Neural cell (in vitro differentiated cells): ENCODE results near the gene CBX8. TPM values are rescaled to one million over a fixed set of nuclear protein-coding genes. Genes with fewer than 3 reads are reported as not detected.

ENCODE experiments used
- H2AFZ ChIP-seq: fragments of 200-600, 300-800 bp; sonication (generic), shearing (Covaris generic); 2 replicates; pipeline ENCODE4 v1.6.0; 2014; ENCODE audit warnings: low read depth, mild to moderate bottlenecking, antibody characterized with exemption, low read length, moderate library complexity
- H3F3A ChIP-seq: fragments of 200-600 bp; shearing (Covaris generic); 2 replicates; pipeline ENCODE4 v1.6.1; 2016; ENCODE audit warnings: mild to moderate bottlenecking, moderate library complexity, mixed read lengths, antibody characterized with exemption, low read length; ENCODE audit not compliant: insufficient read depth, poor library complexity, severe bottlenecking
- H3K27ac ChIP-seq: fragments of 200-600, 300-800 bp; sonication (generic), shearing (Covaris generic); 2 replicates; pipeline ENCODE4 v1.5.1; 2014; ENCODE audit warnings: mild to moderate bottlenecking, low read length, moderate library complexity
- H3K27me3 ChIP-seq: fragments of 300-800, 200-600 bp; sonication (generic), shearing (Covaris generic); 2 replicates; pipeline ENCODE4 v1.6.0; 2014; ENCODE audit warnings: mild to moderate bottlenecking, low read depth, low read length, moderate library complexity; ENCODE audit not compliant: insufficient read depth
- H3K36me3 ChIP-seq: fragments of 300-800, 200-600 bp; sonication (generic), shearing (Covaris generic); 2 replicates; pipeline ENCODE4 v1.5.1; 2014; ENCODE audit warnings: mild to moderate bottlenecking, antibody characterized with exemption, low read length, moderate library complexity; ENCODE audit not compliant: insufficient read depth
- H3K4me2 ChIP-seq: fragments of 300-800, 200-600 bp; sonication (generic), shearing (Covaris generic); 2 replicates; pipeline ENCODE4 v1.6.0; 2014; ENCODE audit warnings: mild to moderate bottlenecking, low read length
- H3K4me3 ChIP-seq: fragments of 300-800, 200-600 bp; sonication (generic), shearing (Covaris generic); 2 replicates; pipeline ENCODE4 v1.5.1; 2014; ENCODE audit warnings: mild to moderate bottlenecking, low read length, moderate library complexity
- H3K79me2 ChIP-seq: fragments of 200-600 bp; shearing (Covaris generic); replicated peaks from 2 replicates; pipeline ENCODE4 v1.6.0; 2014; ENCODE audit warnings: mild to moderate bottlenecking, low read length, moderate library complexity; ENCODE audit not compliant: insufficient read depth
- H3K9ac ChIP-seq: fragments of 300-800, 200-600 bp; sonication (generic), shearing (Covaris generic); 2 replicates; pipeline ENCODE4 v1.6.1; 2016; ENCODE audit warnings: mild to moderate bottlenecking, low read length, mixed read lengths
- H3K9me2 ChIP-seq: fragments of 200-600 bp; shearing (Covaris generic); 2 replicates; pipeline ENCODE4 v1.6.1; 2016; ENCODE audit warnings: mild to moderate bottlenecking, low read length, mixed read lengths; ENCODE audit not compliant: insufficient read depth
- H3K9me3 ChIP-seq: fragments of 200-600, 300-800 bp; sonication (generic), shearing (Covaris generic); 2 replicates; pipeline ENCODE4 v1.6.1; 2016; ENCODE audit warnings: mild to moderate bottlenecking, mixed run types, low read length, moderate library complexity, mixed read lengths
- H4K20me1 ChIP-seq: fragments of 200-600 bp; shearing (Covaris generic); 2 replicates; pipeline ENCODE4 v1.6.1; 2016; ENCODE audit warnings: mild to moderate bottlenecking, mixed run types; ENCODE audit not compliant: insufficient read depth
- EP300 ChIP-seq: fragments of 450-650 bp; conservative IDR thresholded peaks from 2 replicates; pipeline ENCODE4 v1.6.1; 2014; ENCODE audit warnings: antibody characterized with exemption, mild to moderate bottlenecking, moderate library complexity; ENCODE audit not compliant: poor library complexity, severe bottlenecking
- EZH2 ChIP-seq: fragments of 200-600, 300-800 bp; shearing (Covaris generic), sonication (generic); IDR thresholded peaks from 2 replicates; pipeline ENCODE4 v1.6.1; 2014; ENCODE audit warnings: antibody characterized with exemption, low read length, borderline replicate concordance, mild to moderate bottlenecking; ENCODE audit not compliant: insufficient read depth, poor library complexity, severe bottlenecking
- MXI1 ChIP-seq: fragments of 450-650 bp; conservative IDR thresholded peaks from 2 replicates; pipeline ENCODE4 v1.6.1; 2014; ENCODE audit warnings: antibody characterized with exemption, mild to moderate bottlenecking; ENCODE audit not compliant: poor library complexity, severe bottlenecking
- POLR2AphosphoS5 ChIP-seq: IDR thresholded peaks from 2 replicates; pipeline ENCODE4 v1.6.1; 2012
- RAD21 ChIP-seq: fragments of 450-650 bp; conservative IDR thresholded peaks from 2 replicates; pipeline ENCODE4 v1.6.1; 2014; ENCODE audit warnings: antibody characterized with exemption, mild to moderate bottlenecking, moderate library complexity
- SMC3 ChIP-seq: fragments of 450-650 bp; conservative IDR thresholded peaks from 2 replicates; pipeline ENCODE4 v1.6.1; 2014; ENCODE audit warnings: antibody characterized with exemption, mild to moderate bottlenecking, moderate library complexity; ENCODE audit not compliant: poor library complexity
- TAF1 ChIP-seq: IDR thresholded peaks from 2 replicates; pipeline ENCODE4 v1.6.1; 2012; ENCODE audit warnings: low read depth
- polyA plus RNA-seq: library from polyadenylated mRNA; depleted of rRNA; stranded (reverse); fragments of >200 nt; gene quantifications from 2 replicates; pipeline ENCODE4 v1.2.3, GENCODE V29; 2014
- TF ChIP-seq, protein P1 (sequence below): IDR thresholded peaks from 2 replicates; pipeline ENCODE4 v1.6.1; 2012; ENCODE audit warnings: borderline replicate concordance
- TF ChIP-seq, protein P2 (sequence below): fragments of 450-650 bp; IDR thresholded peaks from 2 replicates; pipeline ENCODE4 v1.5.1; 2014; ENCODE audit warnings: antibody characterized with exemption, mild to moderate bottlenecking, moderate library complexity; ENCODE audit not compliant: poor library complexity, severe bottlenecking

Gene CBX8
- polyA plus RNA-seq, 1 donor from 2014 or later = 15.4 TPM

DNA sequence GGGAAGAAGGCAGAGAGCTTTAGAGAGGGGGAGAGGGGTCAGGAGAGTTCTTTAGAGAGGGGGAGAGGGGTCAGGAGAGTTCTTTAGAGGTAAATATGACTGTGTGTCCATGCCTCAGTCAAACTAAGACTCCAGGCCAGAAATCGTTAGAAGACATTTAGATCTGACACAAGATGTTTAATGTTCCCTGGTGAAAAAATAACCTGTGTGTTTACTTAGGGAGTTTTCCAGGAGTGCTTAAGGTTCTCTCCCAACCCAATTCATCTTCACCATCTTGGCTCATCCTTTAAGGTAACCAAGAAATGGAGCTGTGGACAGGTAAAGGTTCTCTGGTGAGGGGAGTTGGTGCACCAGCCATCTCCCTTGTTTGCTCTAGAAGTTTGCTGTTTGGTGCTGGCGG, 32.6 kb upstream of the CBX8 start:
- H3K9me3 ChIP-seq = no peaks in the 10 kb centered on the region
- peaks cover 13% of the 10 kb centered on the region for H4K20me1 ChIP-seq
- no peak for TF ChIP-seq MXI1
- TF ChIP-seq EZH2 = no peak
- TF ChIP-seq, protein P1, sequence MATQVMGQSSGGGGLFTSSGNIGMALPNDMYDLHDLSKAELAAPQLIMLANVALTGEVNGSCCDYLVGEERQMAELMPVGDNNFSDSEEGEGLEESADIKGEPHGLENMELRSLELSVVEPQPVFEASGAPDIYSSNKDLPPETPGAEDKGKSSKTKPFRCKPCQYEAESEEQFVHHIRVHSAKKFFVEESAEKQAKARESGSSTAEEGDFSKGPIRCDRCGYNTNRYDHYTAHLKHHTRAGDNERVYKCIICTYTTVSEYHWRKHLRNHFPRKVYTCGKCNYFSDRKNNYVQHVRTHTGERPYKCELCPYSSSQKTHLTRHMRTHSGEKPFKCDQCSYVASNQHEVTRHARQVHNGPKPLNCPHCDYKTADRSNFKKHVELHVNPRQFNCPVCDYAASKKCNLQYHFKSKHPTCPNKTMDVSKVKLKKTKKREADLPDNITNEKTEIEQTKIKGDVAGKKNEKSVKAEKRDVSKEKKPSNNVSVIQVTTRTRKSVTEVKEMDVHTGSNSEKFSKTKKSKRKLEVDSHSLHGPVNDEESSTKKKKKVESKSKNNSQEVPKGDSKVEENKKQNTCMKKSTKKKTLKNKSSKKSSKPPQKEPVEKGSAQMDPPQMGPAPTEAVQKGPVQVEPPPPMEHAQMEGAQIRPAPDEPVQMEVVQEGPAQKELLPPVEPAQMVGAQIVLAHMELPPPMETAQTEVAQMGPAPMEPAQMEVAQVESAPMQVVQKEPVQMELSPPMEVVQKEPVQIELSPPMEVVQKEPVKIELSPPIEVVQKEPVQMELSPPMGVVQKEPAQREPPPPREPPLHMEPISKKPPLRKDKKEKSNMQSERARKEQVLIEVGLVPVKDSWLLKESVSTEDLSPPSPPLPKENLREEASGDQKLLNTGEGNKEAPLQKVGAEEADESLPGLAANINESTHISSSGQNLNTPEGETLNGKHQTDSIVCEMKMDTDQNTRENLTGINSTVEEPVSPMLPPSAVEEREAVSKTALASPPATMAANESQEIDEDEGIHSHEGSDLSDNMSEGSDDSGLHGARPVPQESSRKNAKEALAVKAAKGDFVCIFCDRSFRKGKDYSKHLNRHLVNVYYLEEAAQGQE = no peak
- TF ChIP-seq, protein P2, sequence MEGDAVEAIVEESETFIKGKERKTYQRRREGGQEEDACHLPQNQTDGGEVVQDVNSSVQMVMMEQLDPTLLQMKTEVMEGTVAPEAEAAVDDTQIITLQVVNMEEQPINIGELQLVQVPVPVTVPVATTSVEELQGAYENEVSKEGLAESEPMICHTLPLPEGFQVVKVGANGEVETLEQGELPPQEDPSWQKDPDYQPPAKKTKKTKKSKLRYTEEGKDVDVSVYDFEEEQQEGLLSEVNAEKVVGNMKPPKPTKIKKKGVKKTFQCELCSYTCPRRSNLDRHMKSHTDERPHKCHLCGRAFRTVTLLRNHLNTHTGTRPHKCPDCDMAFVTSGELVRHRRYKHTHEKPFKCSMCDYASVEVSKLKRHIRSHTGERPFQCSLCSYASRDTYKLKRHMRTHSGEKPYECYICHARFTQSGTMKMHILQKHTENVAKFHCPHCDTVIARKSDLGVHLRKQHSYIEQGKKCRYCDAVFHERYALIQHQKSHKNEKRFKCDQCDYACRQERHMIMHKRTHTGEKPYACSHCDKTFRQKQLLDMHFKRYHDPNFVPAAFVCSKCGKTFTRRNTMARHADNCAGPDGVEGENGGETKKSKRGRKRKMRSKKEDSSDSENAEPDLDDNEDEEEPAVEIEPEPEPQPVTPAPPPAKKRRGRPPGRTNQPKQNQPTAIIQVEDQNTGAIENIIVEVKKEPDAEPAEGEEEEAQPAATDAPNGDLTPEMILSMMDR = no peak
- TF ChIP-seq SMC3 = no peak
- no peak for TF ChIP-seq EP300
- no peak for TF ChIP-seq TAF1
- no peak for TF ChIP-seq POLR2AphosphoS5
- TF ChIP-seq RAD21 = no peak
- H2AFZ ChIP-seq = no peak overlapping the region
- H3K9me2 ChIP-seq = no peaks in the 10 kb centered on the region
- no peak overlapping the region for H3K4me3 ChIP-seq
- H3F3A ChIP-seq = peaks cover 3% of the 10 kb centered on the region
- H3K27me3 ChIP-seq = peaks cover 7% of the 10 kb centered on the region
- peaks cover 9% of the 10 kb centered on the region for H3K79me2 ChIP-seq
- no peak overlapping the region for H3K27ac ChIP-seq
- H3K36me3 ChIP-seq = no peaks in the 10 kb centered on the region
- no peak overlapping the region for H3K4me2 ChIP-seq
- no peak overlapping the region for H3K9ac ChIP-seq

DNA sequence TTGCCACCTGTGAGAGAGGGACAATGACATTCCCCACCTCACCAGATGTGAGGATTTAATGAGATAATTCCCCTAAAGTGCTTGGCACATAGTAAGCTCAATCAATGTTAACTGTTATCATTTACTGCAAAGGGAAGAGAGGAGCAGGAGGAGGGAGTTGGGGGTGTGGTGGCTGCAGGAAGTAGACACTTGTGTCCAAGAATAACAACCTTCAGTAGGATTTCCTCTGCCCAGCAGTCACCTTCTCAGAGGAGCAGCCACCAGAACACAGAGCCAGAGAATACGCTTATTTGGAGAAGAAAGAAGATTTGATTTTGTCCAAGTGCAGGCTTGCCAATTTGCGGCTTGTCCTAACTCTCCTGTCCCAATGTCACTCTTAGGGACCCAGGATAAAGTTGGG, 32.1 kb upstream of the CBX8 start:
- Histone ChIP-seq H3F3A (peaks cover 3% of the 10 kb centered on the region), H3K4me2 (no peak overlapping the region), H2AFZ (no peak overlapping the region), H3K9ac (no peak overlapping the region), H3K27me3 (peaks cover 3% of the 10 kb centered on the region), H3K9me2 (no peaks in the 10 kb centered on the region), H3K27ac (peak overlapping the region; percentile 45), H3K36me3 (no peaks in the 10 kb centered on the region), H3K9me3 (no peaks in the 10 kb centered on the region), H3K79me2 (peaks cover 8% of the 10 kb centered on the region), H4K20me1 (peaks cover 13% of the 10 kb centered on the region), H3K4me3 (no peak overlapping the region)
- TF ChIP-seq, protein P1 = no peak
- TF ChIP-seq RAD21 (no peak), TAF1 (no peak), POLR2AphosphoS5 (no peak), SMC3 (no peak), MXI1 (no peak), EP300 (no peak), EZH2 (no peak)
- TF ChIP-seq, protein P2 = no peak
